CD4-positive, alpha-beta T cell treated with Interleukin-4 for 4 hours (primary cell): ENCODE data around the gene SIRT4.

Source experiments
- DNase-seq: peaks from one replicate; pipeline ENCODE4 v3.0.0-alpha.2; 2020

Gene SIRT4

GRCh38 chr12:120278137-120279069, 23.7 kb upstream of the SIRT4 start:
- DNase-seq, result no peak

- DNase-seq, result no peak
Measured at GRCh38 chr12:120283318-120283717, 18.8 kb upstream of the SIRT4 start.

- no peak for DNase-seq
Measured at GRCh38 chr12:120284381-120284780, 17.7 kb upstream of the SIRT4 start.

GRCh38 chr12:120286768-120287490, 15.2 kb upstream of the SIRT4 start:
- no peak for DNase-seq

GRCh38 chr12:120287491-120287890, 14.6 kb upstream of the SIRT4 start:
- no peak for DNase-seq

GRCh38 chr12:120290609-120291305, 11.4 kb upstream of the SIRT4 start:
- DNase-seq, result peak; percentile 4

GRCh38 chr12:120292411-120292660, 9.8 kb upstream of the SIRT4 start:
- no peak for DNase-seq

GRCh38 chr12:120292661-120293531, 9.2 kb upstream of the SIRT4 start, which contains the start of gene RNU4-1:
Gene RNU4-1 (minus strand): TSS chr12:120293237.
- peak; percentile 88 for DNase-seq

- no peak for DNase-seq
Measured at GRCh38 chr12:120314220-120314619, 12.1 kb downstream of the SIRT4 start.

- no peak for DNase-seq
Measured at GRCh38 chr12:120316798-120317223, 14.7 kb downstream of the SIRT4 start.

- DNase-seq, result peak; percentile 100
Measured at GRCh38 chr12:120317224-120318105, 15.3 kb downstream of the SIRT4 start.

- no peak for DNase-seq
Measured at GRCh38 chr12:120321382-120322202, 19.5 kb downstream of the SIRT4 start.

GRCh38 chr12:120323772-120324171, 21.7 kb downstream of the SIRT4 start:
- DNase-seq, result no peak

GRCh38 chr12:120324841-120325417, 22.8 kb downstream of the SIRT4 start:
- DNase-seq, result no peak

GRCh38 chr12:120327593-120327992, 25.5 kb downstream of the SIRT4 start, which contains the start of gene PLA2G1B:
Gene PLA2G1B (minus strand): TSS chr12:120327779. CDS start chr12:120327753, 26 bp downstream.
- no peak for DNase-seq

- DNase-seq, result no peak
Measured at GRCh38 chr12:120328228-120328627, 26.1 kb downstream of the SIRT4 start.

GRCh38 chr12:120331390-120331789, 29.3 kb downstream of the SIRT4 start:
- no peak for DNase-seq

GRCh38 chr12:120332041-120332440, 29.9 kb downstream of the SIRT4 start:
- DNase-seq, result no peak

- no peak for DNase-seq
Measured at GRCh38 chr12:120332523-120332922, 30.4 kb downstream of the SIRT4 start.

GRCh38 chr12:120335447-120335846, 33.3 kb downstream of the SIRT4 start:
- peak; percentile 6 for DNase-seq
